SK-N-SH (cell line): ENCODE data around the gene PCK1. TPM values are rescaled to one million over a fixed set of nuclear protein-coding genes. Genes with fewer than 3 reads are reported as not detected.

Source experiments
- CTCF ChIA-PET: fragments of 300-600, 350-600 bp; formaldehyde crosslinking; extraction: SDS; loops from one replicate; lab custom pipeline; 2021; lab: Yijun Ruan, JAX
- POLR2A ChIA-PET: fragments of 350-600 bp; sonication (Branson Sonifier 250); formaldehyde crosslinking; extraction: SDS; loops from one replicate; lab custom pipeline; 2020; ENCODE audit warnings: antibody characterized with exemption, inconsistent platforms; lab: Yijun Ruan, JAX
- DNase-seq: peaks from one replicate; pipeline ENCODE4 v3.0.0; 2012
- H2AFZ ChIP-seq: fragments of 200-600 bp; sonication (generic); 2 replicates; pipeline ENCODE4 v1.8.1; 2016; ENCODE audit warnings: antibody characterized with exemption, mild to moderate bottlenecking, low read depth
- H3F3A ChIP-seq: fragments of 200-600 bp; sonication (generic); replicated peaks from 2 replicates; pipeline ENCODE3; 2016; ENCODE audit warnings: antibody characterized with exemption, mild to moderate bottlenecking; ENCODE audit not compliant: insufficient read depth
- H3K27ac ChIP-seq, 2 experiments: fragments of 200-500 bp in 1 of 2; fragments of 200-600 bp in 1 of 2; sonication (Bioruptor generic) in 1 of 2; sonication (generic), shearing (Covaris generic) in 1 of 2; 2 replicates each; pipeline versions ENCODE4 v1.5.1 to v1.6.1; 2014 to 2016; ENCODE audit warnings: low read depth in 2 of 2, inconsistent platforms in 1 of 2, low read length in 1 of 2, mild to moderate bottlenecking in 1 of 2, mixed read lengths in 1 of 2
- H3K27me3 ChIP-seq: fragments of 200-600 bp; sonication (generic), shearing (Covaris generic); 2 replicates; pipeline ENCODE4 v1.6.1; 2016; ENCODE audit warnings: mixed run types; ENCODE audit not compliant: insufficient read depth
- H3K36me3 ChIP-seq, 2 experiments: fragments of 200-500 bp in 1 of 2; fragments of 200-600 bp in 1 of 2; sonication (Bioruptor generic) in 1 of 2; sonication (generic) in 1 of 2; replicated peaks in 1 of 2; 2 replicates each; pipeline versions ENCODE3 to v1.5.1; 2014 to 2016; ENCODE audit warnings: low read length in 1 of 2, mild to moderate bottlenecking in 1 of 2; ENCODE audit not compliant: insufficient read depth in 2 of 2, control insufficient read depth in 1 of 2
- H3K4me1 ChIP-seq, 2 experiments: fragments of 200-500 bp in 1 of 2; fragments of 200-600 bp in 1 of 2; sonication (Bioruptor generic) in 1 of 2; sonication (generic), shearing (Covaris generic) in 1 of 2; 2 replicates each; pipeline versions ENCODE4 v1.5.1 to v1.6.1; 2014 to 2016; ENCODE audit warnings: low read depth in 1 of 2, low read length in 1 of 2, mixed run types in 1 of 2; ENCODE audit not compliant: insufficient read depth in 2 of 2, control insufficient read depth in 1 of 2
- H3K4me2 ChIP-seq: fragments of 200-600 bp; sonication (generic), shearing (Covaris generic); 2 replicates; pipeline ENCODE4 v1.6.1; 2017; ENCODE audit warnings: mixed run types
- H3K4me3 ChIP-seq, 2 experiments: fragments of 200-500 bp in 1 of 2; fragments of 200-600 bp in 1 of 2; sonication (Bioruptor generic) in 1 of 2; sonication (generic), shearing (Covaris generic) in 1 of 2; 2 replicates each; pipeline versions ENCODE4 v1.5.1 to v1.8.1; 2014 to 2016; ENCODE audit warnings: low read depth in 2 of 2, inconsistent platforms in 1 of 2, low read length in 1 of 2, mild to moderate bottlenecking in 1 of 2, mixed read lengths in 1 of 2, moderate library complexity in 1 of 2
- H3K79me2 ChIP-seq: fragments of 200-600 bp; sonication (generic); 2 replicates; pipeline ENCODE4 v1.8.1; 2017; ENCODE audit warnings: mild to moderate bottlenecking; ENCODE audit not compliant: insufficient read depth
- H3K9ac ChIP-seq: fragments of 200-600 bp; sonication (generic); 2 replicates; pipeline ENCODE4 v1.6.1; 2017; ENCODE audit warnings: mixed run types
- H3K9me2 ChIP-seq: fragments of 200-600 bp; sonication (generic); 2 replicates; pipeline ENCODE4 v1.6.1; 2017; ENCODE audit warnings: mixed run types
- H3K9me3 ChIP-seq: fragments of 200-600 bp; sonication (generic); 2 replicates; pipeline ENCODE4 v1.6.1; 2017; ENCODE audit warnings: mixed run types, mild to moderate bottlenecking, moderate library complexity
- H4K20me1 ChIP-seq: fragments of 200-600 bp; sonication (generic); 2 replicates; pipeline ENCODE4 v1.6.1; 2017; ENCODE audit warnings: mild to moderate bottlenecking, mixed run types; ENCODE audit not compliant: insufficient read depth
- CHD2 ChIP-seq: fragments of 150-350 bp; IDR thresholded peaks from 2 replicates; pipeline ENCODE4 v1.6.1; 2018; ENCODE audit warnings: low read length; ENCODE audit not compliant: partially characterized antibody
- CTCF ChIP-seq: fragments of 200-600 bp; sonication (generic); IDR thresholded peaks from 2 replicates; pipeline ENCODE4 v1.6.1; 2017; ENCODE audit warnings: antibody characterized with exemption, mild to moderate bottlenecking, moderate library complexity
- GATA2 ChIP-seq: sonication (generic); formaldehyde crosslinking; IDR thresholded peaks from 2 replicates; pipeline ENCODE4 v1.5.0; 2020; ENCODE audit warnings: mild to moderate bottlenecking, missing genetic modification reagents
- RCOR1 ChIP-seq: fragments of 150-350 bp; IDR thresholded peaks from 2 replicates; pipeline ENCODE4 v1.6.1; 2017; ENCODE audit warnings: antibody characterized with exemption, low read length
- REST ChIP-seq: IDR thresholded peaks from 2 replicates; pipeline ENCODE4 v1.6.1; 2012; ENCODE audit warnings: mild to moderate bottlenecking, low read depth, low read length, moderate library complexity
- RFX5 ChIP-seq: IDR thresholded peaks from 2 replicates; pipeline ENCODE4 v1.6.1; 2012; ENCODE audit warnings: mild to moderate bottlenecking, improper control_type of control experiment, low read length
- USF1 ChIP-seq: IDR thresholded peaks from 2 replicates; pipeline ENCODE4 v1.4.0; 2012; ENCODE audit warnings: low read depth, borderline replicate concordance
- USF2 ChIP-seq: fragments of 150-350 bp; IDR thresholded peaks from 2 replicates; pipeline ENCODE4 v1.6.1; 2017; ENCODE audit warnings: antibody characterized with exemption, low read length, low read depth, borderline replicate concordance
- WGBS: methylation state at CpG from one replicate; pipeline ENCODE4 v1.1.6; 2017; ENCODE audit warnings: low lambda C conversion rate; 5-methylcytosine and 5-hydroxymethylcytosine counted together
- polyA plus RNA-seq, 3 experiments: library from polyadenylated mRNA; depleted of rRNA; stranded (reverse); fragments of >200 nt; gene quantifications; 2 replicates each; pipeline ENCODE4 v1.2.3, GENCODE V29; 2012

PCK1 gene
- polyA plus RNA-seq, 1 of the 3 experiments (the other 2 are of a cell fraction): not detected

GRCh38 chr20:57612916-57613315 is 52.0 kb downstream of the PCK1 start:
- Histone ChIP-seq H2AFZ (no peak overlapping the region), H3F3A (no peaks in the 10 kb centered on the region), H4K20me1 (no peaks in the 10 kb centered on the region), H3K9me3 (no peaks in the 10 kb centered on the region), H3K4me1 (no peaks in the 10 kb centered on the region), H3K4me2 (no peak overlapping the region), H3K36me3 (no peaks in the 10 kb centered on the region), H3K27me3 (no peaks in the 10 kb centered on the region; the same call in 1 of the 2 replicates), H3K27ac (no peak overlapping the region), H3K9ac (no peak overlapping the region), H3K9me2 (no peaks in the 10 kb centered on the region), H3K79me2 (no peaks in the 10 kb centered on the region), H3K4me3 (no peak overlapping the region)
- WGBS: 57% methylated on average over 5 of the region's 7 CpGs
- no peak for TF ChIP-seq USF2
- TF ChIP-seq GATA2: no peak
- TF ChIP-seq REST: no peak
- TF ChIP-seq USF1: no peak
- TF ChIP-seq CTCF: no peak
- DNase-seq: no peak
- ChIA-PET POLR2A (no interaction called here), CTCF (interaction anchor here (1.8 to 6.0 kb wide), 4 partner anchors 9 to 597 kb away, joined by 7 to 31 read pairs (median 22); partner anchors contain the start of gene ZBP1)

GRCh38 chr20:57613481-57613921 is 52.6 kb downstream of the PCK1 start:
- ChIA-PET CTCF (interaction anchor here (1.1 to 6.0 kb wide), 4 partner anchors 9 to 597 kb away, joined by 3 to 31 read pairs (median 6); no protein-coding TSS in a partner anchor), POLR2A (no interaction called here)
- H2AFZ ChIP-seq: no peak overlapping the region
- WGBS: 58% methylated on average over 11 of the region's 12 CpGs
- no peaks in the 10 kb centered on the region for H3F3A ChIP-seq
- no peak for DNase-seq
- H3K36me3 ChIP-seq: no peaks in the 10 kb centered on the region
- no peaks in the 10 kb centered on the region for H3K9me2 ChIP-seq
- no peak for TF ChIP-seq USF1
- no peak for TF ChIP-seq CHD2
- TF ChIP-seq RCOR1: no peak
- TF ChIP-seq RFX5: no peak
- no peaks in the 10 kb centered on the region for H3K79me2 ChIP-seq
- no peaks in the 10 kb centered on the region; the same call in 1 of the 2 replicates for H3K27me3 ChIP-seq
- no peak overlapping the region for H3K4me3 ChIP-seq
- H3K9me3 ChIP-seq: no peaks in the 10 kb centered on the region
- no peak overlapping the region for H3K9ac ChIP-seq
- H3K4me2 ChIP-seq: no peak overlapping the region
- H3K27ac ChIP-seq: no peak overlapping the region
- no peaks in the 10 kb centered on the region for H3K4me1 ChIP-seq
- no peaks in the 10 kb centered on the region for H4K20me1 ChIP-seq
